SK-MEL-5 (cell line): Measurements from ENCODE around the gene PSEN1. TPM values are rescaled to one million over a fixed set of nuclear protein-coding genes. Genes with fewer than 3 reads are reported as not detected.

Experiments
- DNase-seq: peaks from one replicate; pipeline ENCODE4 v3.0.0-alpha.2; 2016; ENCODE audit warnings: low read depth, low spot score
- in situ Hi-C: cut with HindIII; loops from 2 replicates; pipeline ENCODE4 v1.10.0; 2016; ENCODE audit warnings: low sequenced_read_pairs, high pct_unique_total_duplicates, low pct_unique_long_range_greater_than_20kb
- total RNA-seq: library from RNA; depleted of rRNA; stranded (reverse); fragments of >200 nt; shearing (Covaris generic); gene quantifications from 2 replicates; pipeline ENCODE4 v1.2.3, GENCODE V29; 2014

The PSEN1 gene
- total RNA-seq, 1 experiment from 2014 or later, result 31.2 TPM

GRCh38 chr14:73255693-73256225, 119.5 kb downstream of the PSEN1 start:
- no peak for DNase-seq
- in situ Hi-C loops, result no loop called here

- in situ Hi-C loops, result no loop called here
- no peak for DNase-seq
These were observed 121.8 kb downstream of the PSEN1 start for GRCh38 chr14:73258076-73258475.

GRCh38 chr14:73258845-73259611, 122.7 kb downstream of the PSEN1 start:
- in situ Hi-C loops, result no loop called here
- no peak for DNase-seq

DNA sequence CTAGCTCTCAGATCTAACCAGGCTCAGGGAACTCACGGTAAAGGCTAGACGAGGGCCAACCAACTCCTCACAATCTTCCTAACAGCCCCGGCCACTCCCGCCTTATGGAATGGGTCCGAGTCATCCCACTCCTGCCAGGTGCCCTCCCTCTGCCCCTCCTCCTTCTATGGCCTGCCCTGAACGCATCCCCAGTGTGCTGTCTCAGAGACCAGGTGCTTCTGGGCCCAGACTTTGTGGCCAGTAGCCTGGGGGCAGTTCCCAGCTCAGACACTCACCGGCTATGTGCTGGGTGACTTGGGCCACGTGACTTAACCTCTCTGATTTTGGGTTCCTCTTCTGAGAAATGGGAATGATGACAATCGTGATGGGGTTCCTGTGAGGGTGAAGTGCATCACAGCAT, 123.5 kb downstream of the PSEN1 start:
- in situ Hi-C loops, result no loop called here
- no peak for DNase-seq

- in situ Hi-C loops, result no loop called here
- no peak for DNase-seq
These were observed 124.3 kb downstream of the PSEN1 start for GRCh38 chr14:73260574-73260973.

- no peak for DNase-seq
- in situ Hi-C loops, result no loop called here
These were observed 124.8 kb downstream of the PSEN1 start for GRCh38 chr14:73261075-73261474.

GRCh38 chr14:73261520-73262426, 125.5 kb downstream of the PSEN1 start:
- no peak for DNase-seq
- in situ Hi-C loops, result no loop called here

GRCh38 chr14:73262427-73263183, 126.3 kb downstream of the PSEN1 start:
- DNase-seq, result no peak
- in situ Hi-C loops, result no loop called here

- in situ Hi-C loops, result no loop called here
- no peak for DNase-seq
These were observed 127.3 kb downstream of the PSEN1 start for GRCh38 chr14:73263606-73264005.

- in situ Hi-C loops, result no loop called here
- no peak for DNase-seq
These were observed 128.0 kb downstream of the PSEN1 start for GRCh38 chr14:73264080-73264884.

DNA sequence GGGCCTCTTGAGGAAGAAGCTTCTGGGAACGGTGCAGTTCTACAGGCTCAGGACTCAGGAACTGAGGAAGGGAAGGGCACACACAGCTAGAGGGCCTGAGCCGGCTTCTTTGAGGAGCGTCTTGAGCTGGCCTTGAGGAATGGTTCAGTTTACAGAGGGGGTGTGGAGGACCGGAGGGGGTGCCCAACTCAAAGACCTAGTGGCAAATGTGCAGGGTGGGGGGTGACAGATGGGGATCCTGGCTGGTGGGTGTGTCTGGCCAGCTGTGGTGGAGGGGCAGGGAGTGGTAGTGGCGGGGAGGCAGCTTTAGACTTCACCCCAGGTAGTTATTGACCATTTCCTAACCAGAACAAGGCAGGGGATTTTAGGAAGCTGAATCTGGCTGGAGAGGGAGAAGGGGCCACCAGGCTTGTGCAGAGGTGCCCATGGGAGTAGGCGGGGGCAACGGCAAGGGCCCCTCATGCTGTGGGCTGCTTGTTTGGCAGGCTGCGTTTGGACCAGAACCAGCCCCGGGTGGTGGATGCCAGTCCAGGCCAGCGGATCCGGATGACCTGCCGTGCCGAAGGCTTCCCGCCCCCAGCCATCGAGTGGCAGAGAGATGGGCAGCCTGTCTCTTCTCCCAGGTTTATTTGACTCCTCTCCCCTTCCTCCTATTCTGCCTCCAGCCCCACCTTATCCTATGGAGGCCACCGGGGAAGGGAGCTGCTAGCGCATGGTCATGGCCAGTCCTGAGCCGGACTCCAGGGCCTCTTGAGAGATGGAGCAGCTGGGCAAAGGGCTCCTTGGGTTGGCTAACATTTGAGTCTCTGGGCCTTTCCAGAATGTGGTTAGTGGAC, 128.8 kb downstream of the PSEN1 start:
- in situ Hi-C loops, result no loop called here
- DNase-seq, result no peak

- no peak for DNase-seq
- in situ Hi-C loops, result no loop called here
These were observed 129.4 kb downstream of the PSEN1 start for GRCh38 chr14:73265721-73266046.

- no peak for DNase-seq
- in situ Hi-C loops, result no loop called here
These were observed 130.0 kb downstream of the PSEN1 start for GRCh38 chr14:73266317-73266716.

DNA sequence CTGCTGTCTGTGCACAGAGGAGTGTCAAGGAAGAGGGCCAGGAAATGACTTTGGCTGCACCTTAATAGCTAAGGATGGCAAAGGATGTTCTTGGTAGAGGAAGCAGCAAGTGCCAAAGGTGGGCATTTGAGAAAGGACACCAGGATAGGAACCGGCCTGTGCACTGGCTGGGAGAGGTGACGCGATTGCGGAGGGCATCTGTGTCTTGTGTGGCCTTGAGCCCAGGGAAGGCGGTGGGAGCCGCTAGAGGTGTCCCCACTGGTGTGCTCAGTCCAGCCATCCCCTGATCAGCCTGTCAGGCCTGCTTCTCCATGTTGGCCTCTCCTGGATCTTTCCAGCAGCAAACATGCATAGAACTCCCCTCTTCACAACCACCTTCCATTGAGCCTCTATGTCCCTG, 131.2 kb downstream of the PSEN1 start:
- no peak for DNase-seq
- in situ Hi-C loops, result no loop called here

- DNase-seq, result no peak
- in situ Hi-C loops, result no loop called here
These were observed 133.6 kb downstream of the PSEN1 start for GRCh38 chr14:73269729-73270531.

- in situ Hi-C loops, result no loop called here
These were observed 136.1 kb downstream of the PSEN1 start for GRCh38 chr14:73272393-73272792.

More at GRCh38 chr14:73272393-73272792, 136.1 kb downstream of the PSEN1 start:
- no peak for DNase-seq
